K562 (cell line): ENCODE results near the gene PRM3. TPM values are rescaled to one million over a fixed set of nuclear protein-coding genes. Genes with fewer than 3 reads are reported as not detected.

ENCODE experiments used
- ATAC-seq: fragments of 200-7000 bp; cut with Tn5 transposase; 3 replicates; pipeline ENCODE4 v1.9.1; 2020; ENCODE audit warnings: moderate library complexity
- BruUV-seq: library from RNA; stranded (reverse); fragments of 400-500 nt; replicated peaks from 2 replicates; lab custom pipeline; 2021; lab: Mats Ljungman, UMichigan
- CTCF ChIA-PET: fragments of 300-600 bp; formaldehyde crosslinking; extraction: SDS; loops from one replicate; lab custom pipeline; 2021; ENCODE audit warnings: low intra/inter-chr PET ratio; lab: Yijun Ruan, JAX
- POLR2A ChIA-PET: fragments of 300-600, 350-650 bp; sonication (Branson Sonifier 250); formaldehyde crosslinking; extraction: SDS; loops from one replicate; lab custom pipeline; 2021; ENCODE audit warnings: antibody characterized with exemption, inconsistent platforms; lab: Yijun Ruan, JAX
- DNase-seq, 4 experiments: peaks; one replicate each; pipeline versions ENCODE4 v3.0.0 to v3.0.0-alpha.2; 2011 to 2018; ENCODE audit warnings: low spot score in 3 of 4, mixed read lengths in 3 of 4; ENCODE audit errors: extremely low read depth in 1 of 4
- FAIRE-seq: peaks from 2 replicates; lab custom pipeline; 2011; peaks lifted over from hg19 to GRCh38; lab: Jason Lieb, UNC
- H2AFZ ChIP-seq: 2 replicates; pipeline ENCODE4 v1.6.0; 2011; ENCODE audit warnings: low read depth, low read length, control low read depth, inconsistent platforms
- H3K27ac ChIP-seq: fragments of 200-600 bp; 3 replicates; pipeline ENCODE4 v1.8.0; 2011; ENCODE audit warnings: low read depth, mild to moderate bottlenecking, control low read depth, inconsistent platforms, low read length, moderate library complexity, mixed read lengths; ENCODE audit errors: extremely low read depth
- H3K27me3 ChIP-seq, 2 experiments: fragments of 300-600 bp in 1 of 2; 2 replicates in 1 of 2; 3 replicates in 1 of 2; pipeline versions ENCODE4 v1.6.0 to v1.8.0; 2011; ENCODE audit warnings: inconsistent platforms in 2 of 2, low read length in 2 of 2, mild to moderate bottlenecking in 1 of 2, mixed read lengths in 1 of 2, moderate library complexity in 1 of 2; ENCODE audit not compliant: control insufficient read depth in 2 of 2, insufficient read depth in 2 of 2
- H3K36me3 ChIP-seq: fragments of 300-600 bp; 3 replicates; pipeline ENCODE4 v1.8.0; 2011; ENCODE audit warnings: mild to moderate bottlenecking, low read length, inconsistent platforms; ENCODE audit not compliant: control insufficient read depth, insufficient read depth
- H3K4me1 ChIP-seq, 2 experiments: fragments of 200-600 bp in 1 of 2; replicated peaks in 1 of 2; 2 replicates in 1 of 2; 3 replicates in 1 of 2; pipeline versions ENCODE4 v1.5.1 to v1.8.0; 2011; ENCODE audit warnings: inconsistent platforms in 2 of 2, low read length in 2 of 2, mild to moderate bottlenecking in 1 of 2, mixed read lengths in 1 of 2, moderate library complexity in 1 of 2; ENCODE audit not compliant: control insufficient read depth in 2 of 2, insufficient read depth in 2 of 2
- H3K4me2 ChIP-seq: 2 replicates; pipeline ENCODE4 v1.6.1; 2011; ENCODE audit warnings: low read length, control low read depth, inconsistent platforms, mixed read lengths; ENCODE audit not compliant: insufficient read depth
- H3K4me3 ChIP-seq: fragments of 200-600 bp; sonication (generic), shearing (Covaris generic); 2 replicates; pipeline ENCODE4 v1.5.1; 2016; ENCODE audit warnings: control low read depth, inconsistent platforms
- H3K79me2 ChIP-seq: fragments of 200-600 bp; 3 replicates; pipeline ENCODE4 v1.8.0; 2011; ENCODE audit warnings: low read length, inconsistent platforms; ENCODE audit not compliant: control insufficient read depth, insufficient read depth
- H3K9ac ChIP-seq, 2 experiments: 2 replicates each; pipeline versions ENCODE4 v1.6.0 to v1.6.1; 2011; ENCODE audit warnings: low read depth in 2 of 2, low read length in 2 of 2, control low read depth in 1 of 2, inconsistent platforms in 1 of 2, mild to moderate bottlenecking in 1 of 2, mixed read lengths in 1 of 2; ENCODE audit not compliant: insufficient read depth in 1 of 2
- H3K9me1 ChIP-seq: one replicate; pipeline ENCODE4 v1.6.0; 2011; ENCODE audit warnings: inconsistent platforms, mild to moderate bottlenecking, low read length, moderate library complexity; ENCODE audit not compliant: control insufficient read depth, insufficient read depth
- H3K9me3 ChIP-seq: replicated peaks from 2 replicates; pipeline ENCODE4 v1.5.1; 2011; ENCODE audit warnings: low read depth, low read length, inconsistent platforms; ENCODE audit not compliant: control insufficient read depth, insufficient read depth
- H4K20me1 ChIP-seq: replicated peaks from 2 replicates; pipeline ENCODE4 v1.6.1; 2011; ENCODE audit warnings: low read length, inconsistent platforms, mixed read lengths; ENCODE audit not compliant: control insufficient read depth, insufficient read depth
- CCNT2 ChIP-seq: IDR thresholded peaks from 2 replicates; pipeline ENCODE4 v1.6.1; 2011; ENCODE audit warnings: borderline replicate concordance, low read depth, mild to moderate bottlenecking, moderate library complexity, mixed read lengths, low read length; ENCODE audit not compliant: insufficient read length; ENCODE audit errors: extremely low read depth
- HDAC3 ChIP-seq: fragments of 450-650 bp; IDR thresholded peaks from 2 replicates; pipeline ENCODE4 v1.6.1; 2018; ENCODE audit warnings: borderline replicate concordance, mild to moderate bottlenecking, moderate library complexity; ENCODE audit not compliant: partially characterized antibody
- HOMEZ ChIP-seq: fragments of 250-450 bp; sonication (Bioruptor Pico); IDR thresholded peaks from 2 replicates; pipeline ENCODE4 v1.4.0; 2020; ENCODE audit warnings: mild to moderate bottlenecking, moderate library complexity
- UBTF ChIP-seq, 2 experiments: IDR thresholded peaks; 2 replicates each; pipeline ENCODE4 v1.6.1; 2012; ENCODE audit warnings: improper control_type of control experiment in 2 of 2, low read depth in 2 of 2, low read length in 2 of 2, borderline replicate concordance in 1 of 2
- ZNF699 ChIP-seq: fragments of 250-450 bp; sonication (Bioruptor Pico); IDR thresholded peaks from 2 replicates; pipeline ENCODE4 v1.8.0; 2021; ENCODE audit warnings: mild to moderate bottlenecking, moderate library complexity; ENCODE audit not compliant: insufficient replicate concordance
- ZNF75A ChIP-seq: fragments of 450-650 bp; formaldehyde crosslinking; IDR thresholded peaks from 2 replicates; pipeline ENCODE4 v1.4.0; 2020; ENCODE audit warnings: mild to moderate bottlenecking
- in situ Hi-C: fragments of 300-500 bp; cut with MboI; formaldehyde crosslinking; loops from 4 replicates; pipeline ENCODE4 v1.15.0; 2018; ENCODE audit warnings: inconsistent platforms, mixed read lengths
- intact Hi-C: fragments of 100-400 bp; cut with micrococcal nuclease; formaldehyde crosslinking; loops from 2 replicates; pipeline ENCODE4 v1.14.2; 2022
- polyA plus RNA-seq, 8 experiments: library from polyadenylated mRNA; depleted of rRNA in 4 of 8; stranded (reverse) in 5 of 8; unstranded in 3 of 8; fragments of >200 nt; fragmentation: Nextera tagmentation in 2 of 8; fragmentation: Illumina TruSeq in 1 of 8; extraction: Ambion mirVana in 2 of 8; extraction: Trizol in 1 of 8; gene quantifications; 2 replicates each; pipeline versions ENCODE4 v1.2.1 to v1.2.3, GENCODE V29; 2011 to 2014; ENCODE audit warnings: inconsistent platforms in 1 of 8, missing spikeins in 1 of 8
- total RNA-seq, 7 experiments: library from RNA; depleted of rRNA in 6 of 7; stranded (reverse); fragments of >200 nt in 6 of 7; fragmentation: Illumina TruSeq in 2 of 7; extraction: Trizol in 2 of 7; gene quantifications; 2 replicates each; pipeline versions ENCODE4 v1.2.1 to v1.2.3, GENCODE V29; 2011 to 2021; ENCODE audit warnings: low replicate concordance in 1 of 7

Gene PRM3
- total and polyA plus RNA-seq, 9 of the 15 experiments (the other 6 are each of a cell fraction or from before 2014, with no cell fraction given): not detected

GRCh38 chr16:11248133-11248532 is 25.3 kb downstream of the PRM3 start (continued):
- no peak for TF ChIP-seq CCNT2
- no peak for TF ChIP-seq UBTF (IDR thresholded peaks at IDR 0.05; ENCODE audit: borderline replicate concordance in 1 of 2, low read depth in 2 of 2, low read length in 2 of 2)
- TF ChIP-seq ZNF75A (CRISPR knock-in tag): no peak
- TF ChIP-seq, all 486 proteins: peak for 0

DNA sequence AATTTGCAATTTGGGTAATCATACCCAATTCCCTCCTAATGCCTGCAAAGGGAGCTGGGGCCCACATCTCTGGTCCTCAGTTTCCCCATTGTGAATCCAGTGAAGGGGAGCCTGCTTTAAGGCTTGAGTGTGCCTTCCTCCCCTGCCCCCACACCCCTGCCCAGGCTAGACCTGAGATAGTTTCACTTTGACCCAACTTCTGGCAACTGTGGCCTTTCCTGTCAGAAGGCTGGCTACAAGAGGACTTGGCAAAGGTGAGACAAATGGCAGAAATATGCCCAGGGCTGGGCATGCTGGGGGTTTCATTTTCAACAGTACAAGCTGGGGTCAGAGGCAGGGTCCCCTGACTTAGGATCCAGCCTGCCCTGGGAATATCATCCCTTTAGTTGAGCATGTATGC is 27.4 kb downstream of the PRM3 start:
- intact Hi-C loops: no loop called here
- CTCF ChIA-PET: no interaction called here
- BruUV-seq: no TSS peak
- DNase-seq: no peak
- peaks cover 9 to 14% of the 10 kb centered on the region in 2 experiments; a peak in 4 of 5 replicates for H3K4me1 ChIP-seq
- H3K9me3 ChIP-seq: no peaks in the 10 kb centered on the region
- no peak overlapping the region for H2AFZ ChIP-seq
- ATAC-seq: no peak
- no peak overlapping the region for H3K4me2 ChIP-seq
- in situ Hi-C loops: no loop called here
- H3K4me3 ChIP-seq: no peak overlapping the region
- no peak overlapping the region; a peak in 1 of 4 replicates for H3K9ac ChIP-seq
- no peaks in the 10 kb centered on the region for H3K9me1 ChIP-seq
- POLR2A ChIA-PET: interaction anchor here (0.6 to 2.6 kb wide), 4 partner anchors 9 to 303 kb away, joined by 3 to 17 read pairs (median 4); no protein-coding TSS in a partner anchor
- no peaks in the 10 kb centered on the region for H3K36me3 ChIP-seq
- H4K20me1 ChIP-seq: no peaks in the 10 kb centered on the region; the same call in 1 of the 2 replicates
- FAIRE-seq: no peak
- no peaks in the 10 kb centered on the region for H3K79me2 ChIP-seq
- no peak overlapping the region for H3K27ac ChIP-seq
- H3K27me3 ChIP-seq: no peaks in the 10 kb centered on the region
- no peak for TF ChIP-seq HOMEZ (CRISPR knock-in tag)
- no peak for TF ChIP-seq HDAC3
- TF ChIP-seq ZNF699 (CRISPR knock-in tag): no peak
